Keratinocyte (primary cell): ENCODE data around the gene NOP16. TPM values are rescaled to one million over a fixed set of nuclear protein-coding genes. Genes with fewer than 3 reads are reported as not detected.

Experiments
- DNase-seq: peaks from one replicate; pipeline ENCODE4 v3.0.0-alpha.2; 2011; ENCODE audit warnings: low read depth, missing footprints, low spot score
- FAIRE-seq: peaks from 2 replicates; lab custom pipeline; 2011; peaks lifted over from hg19 to GRCh38; lab: Jason Lieb, UNC
- H2AFZ ChIP-seq: 2 replicates; pipeline ENCODE4 v1.6.0; 2012; ENCODE audit warnings: low read length, control low read depth, inconsistent platforms; ENCODE audit not compliant: control insufficient read depth
- H3K27ac ChIP-seq: 2 replicates; pipeline ENCODE4 v1.5.1; 2011; ENCODE audit warnings: low read length; ENCODE audit not compliant: control insufficient read depth, insufficient read depth
- H3K27me3 ChIP-seq: 3 replicates; pipeline ENCODE4 v1.6.0; 2011; ENCODE audit warnings: low read length; ENCODE audit not compliant: control insufficient read depth, insufficient read depth; ENCODE audit errors: extremely low read depth
- H3K36me3 ChIP-seq, 2 experiments: 2 replicates in 1 of 2; 3 replicates in 1 of 2; pipeline ENCODE4 v1.5.1; 2011; ENCODE audit warnings: low read length in 2 of 2, mild to moderate bottlenecking in 1 of 2; ENCODE audit not compliant: control insufficient read depth in 2 of 2, insufficient read depth in 2 of 2; ENCODE audit errors: extremely low read depth in 1 of 2
- H3K4me1 ChIP-seq: 3 replicates; pipeline ENCODE4 v1.5.1; 2011; ENCODE audit warnings: low read length; ENCODE audit not compliant: control insufficient read depth, insufficient read depth; ENCODE audit errors: extremely low read depth
- H3K4me2 ChIP-seq: 3 replicates; pipeline ENCODE4 v1.6.0; 2011; ENCODE audit warnings: low read depth, low read length; ENCODE audit not compliant: control insufficient read depth, insufficient read depth; ENCODE audit errors: extremely low read depth
- H3K4me3 ChIP-seq, 3 experiments: fragments of 200-600 bp in 1 of 3; sonication (generic) in 1 of 3; 2 replicates in 2 of 3; 3 replicates in 1 of 3; pipeline ENCODE4 v1.5.1; 2011 to 2016; ENCODE audit warnings: low read length in 3 of 3, mild to moderate bottlenecking in 3 of 3, control low read depth in 2 of 3, inconsistent platforms in 1 of 3, low read depth in 1 of 3, mixed read lengths in 1 of 3, mixed run types in 1 of 3, moderate library complexity in 1 of 3; ENCODE audit not compliant: control insufficient read depth in 2 of 3, insufficient read depth in 2 of 3; ENCODE audit errors: extremely low read depth in 1 of 3
- H3K79me2 ChIP-seq: 2 replicates; pipeline ENCODE4 v1.6.0; 2012; ENCODE audit warnings: low read length; ENCODE audit not compliant: control insufficient read depth, insufficient read depth
- H3K9ac ChIP-seq: 3 replicates; pipeline ENCODE4 v1.6.0; 2011; ENCODE audit warnings: low read length; ENCODE audit not compliant: control insufficient read depth, insufficient read depth; ENCODE audit errors: extremely low read depth
- H3K9me1 ChIP-seq: 3 replicates; pipeline ENCODE4 v1.6.0; 2011; ENCODE audit warnings: low read length; ENCODE audit not compliant: control insufficient read depth, insufficient read depth; ENCODE audit errors: extremely low read depth
- H3K9me3 ChIP-seq: 2 replicates; pipeline ENCODE4 v1.5.1; 2012; ENCODE audit warnings: low read depth, low read length; ENCODE audit not compliant: control insufficient read depth
- H4K20me1 ChIP-seq: 3 replicates; pipeline ENCODE4 v1.6.0; 2011; ENCODE audit warnings: low read length; ENCODE audit not compliant: control insufficient read depth, insufficient read depth; ENCODE audit errors: extremely low read depth
- EZH2 ChIP-seq: IDR thresholded peaks from one replicate; pipeline ENCODE4 v1.6.1; 2012; ENCODE audit warnings: inconsistent platforms, mild to moderate bottlenecking, low read length, moderate library complexity
- dilution Hi-C: fragments of 300-500 bp; cut with MboI; formaldehyde crosslinking; loops from one replicate; pipeline ENCODE4 v1.7.0; 2020; ENCODE audit warnings: low sequenced_read_pairs; ENCODE audit not compliant: extremely low pct_ligation_motif_present
- polyA plus RNA-seq, 5 experiments: library from polyadenylated mRNA; depleted of rRNA in 3 of 5; stranded (reverse) in 3 of 5; stranded (forward) in 1 of 5; unstranded in 1 of 5; fragments of >200 nt; gene quantifications; 1 replicate in 1 of 5; 2 replicates in 3 of 5; 3 replicates in 1 of 5; pipeline versions ENCODE4 v1.2.1 to v1.2.3, GENCODE V29; 2011 to 2012; ENCODE audit warnings: missing spikeins in 2 of 5, low read depth in 1 of 5, low replicate concordance in 1 of 5
- TF ChIP-seq, protein P1 (sequence below), 3 experiments: IDR thresholded peaks in 1 of 3; conservative IDR thresholded peaks in 1 of 3; optimal IDR thresholded peaks in 1 of 3; 2 replicates in 2 of 3; 3 replicates in 1 of 3; pipeline versions ENCODE3 to v1.5.1; 2011; ENCODE audit warnings: low read length in 3 of 3, mild to moderate bottlenecking in 3 of 3, moderate library complexity in 2 of 3, control low read depth in 1 of 3, inconsistent platforms in 1 of 3; ENCODE audit not compliant: insufficient read depth in 2 of 3; ENCODE audit errors: extremely low read depth in 1 of 3

NOP16 gene
- polyA plus RNA-seq, 1 donor (not counting 4 experiments of a cell fraction or from before 2014, with no cell fraction given), result 96.7 TPM

DNA sequence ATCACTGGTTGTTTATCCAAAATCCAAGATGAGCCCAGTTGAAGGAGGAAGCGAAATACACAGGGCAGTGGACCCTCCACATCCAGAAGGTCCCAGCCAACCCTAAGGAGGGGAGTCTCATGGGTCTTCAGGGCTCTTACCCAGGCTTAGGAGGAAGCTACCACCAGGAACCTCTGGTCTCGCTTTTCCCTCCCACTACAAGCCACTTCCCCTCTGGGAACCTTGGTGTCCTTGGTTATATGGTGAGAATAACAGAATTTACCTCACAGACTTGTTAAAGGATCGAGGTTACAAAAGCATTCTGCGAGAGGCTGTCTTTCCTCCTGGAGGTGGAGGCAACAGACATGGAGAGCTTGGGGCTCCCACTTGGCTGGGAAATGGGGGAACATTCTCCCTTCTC is 3.6 kb upstream of the NOP16 start:
- Histone ChIP-seq H3K79me2 (peaks cover 31% of the 10 kb centered on the region), H4K20me1 (no peaks in the 10 kb centered on the region), H2AFZ (no peak overlapping the region), H3K9ac (no peak overlapping the region), H3K4me2 (no peak overlapping the region), H3K9me3 (no peaks in the 10 kb centered on the region), H3K4me1 (peaks cover 11% of the 10 kb centered on the region), H3K27me3 (no peaks in the 10 kb centered on the region), H3K27ac (no peak overlapping the region), H3K4me3 (no peak overlapping the region), H3K36me3 (peaks cover 47 to 53% of the 10 kb centered on the region in 2 experiments), H3K9me1 (no peaks in the 10 kb centered on the region)
- no peak for DNase-seq
- TF ChIP-seq, protein P1, sequence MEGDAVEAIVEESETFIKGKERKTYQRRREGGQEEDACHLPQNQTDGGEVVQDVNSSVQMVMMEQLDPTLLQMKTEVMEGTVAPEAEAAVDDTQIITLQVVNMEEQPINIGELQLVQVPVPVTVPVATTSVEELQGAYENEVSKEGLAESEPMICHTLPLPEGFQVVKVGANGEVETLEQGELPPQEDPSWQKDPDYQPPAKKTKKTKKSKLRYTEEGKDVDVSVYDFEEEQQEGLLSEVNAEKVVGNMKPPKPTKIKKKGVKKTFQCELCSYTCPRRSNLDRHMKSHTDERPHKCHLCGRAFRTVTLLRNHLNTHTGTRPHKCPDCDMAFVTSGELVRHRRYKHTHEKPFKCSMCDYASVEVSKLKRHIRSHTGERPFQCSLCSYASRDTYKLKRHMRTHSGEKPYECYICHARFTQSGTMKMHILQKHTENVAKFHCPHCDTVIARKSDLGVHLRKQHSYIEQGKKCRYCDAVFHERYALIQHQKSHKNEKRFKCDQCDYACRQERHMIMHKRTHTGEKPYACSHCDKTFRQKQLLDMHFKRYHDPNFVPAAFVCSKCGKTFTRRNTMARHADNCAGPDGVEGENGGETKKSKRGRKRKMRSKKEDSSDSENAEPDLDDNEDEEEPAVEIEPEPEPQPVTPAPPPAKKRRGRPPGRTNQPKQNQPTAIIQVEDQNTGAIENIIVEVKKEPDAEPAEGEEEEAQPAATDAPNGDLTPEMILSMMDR (optimal IDR thresholded peaks at IDR 0.05 in 1 of 3, IDR thresholded peaks at IDR 0.05 in 1 of 3, conservative IDR thresholded peaks at IDR 0.05 in 1 of 3; ENCODE audit: extremely low read depth in 1 of 3, insufficient read depth in 2 of 3, low read length in 3 of 3), result no peak
- TF ChIP-seq EZH2, result no peak
- no peak for FAIRE-seq
- dilution Hi-C loops, result no loop called here

DNA sequence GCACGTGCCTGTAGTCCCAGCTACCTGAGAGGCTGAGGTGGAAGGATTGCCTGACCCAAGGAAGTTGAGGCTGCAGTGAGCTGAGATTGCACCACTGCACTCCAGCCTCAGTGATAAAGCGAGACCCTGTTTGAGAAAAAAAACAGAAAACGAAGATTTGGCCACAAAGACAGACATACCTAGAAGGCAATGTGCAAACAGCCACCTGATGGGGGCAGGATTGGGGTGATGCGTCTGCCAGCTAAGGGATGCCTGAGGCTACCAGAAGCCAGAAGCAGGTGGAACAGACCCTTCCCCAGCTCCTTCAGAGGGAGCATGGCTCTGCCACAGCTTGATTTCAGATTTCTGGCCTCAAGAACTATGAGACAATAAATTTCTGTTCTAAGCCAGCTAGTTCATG is 3.1 kb upstream of the NOP16 start:
- dilution Hi-C loops, result no loop called here
- peaks cover 16% of the 10 kb centered on the region for H3K4me1 ChIP-seq
- no peak overlapping the region for H3K4me3 ChIP-seq
- no peak overlapping the region for H3K4me2 ChIP-seq
- peaks cover 32% of the 10 kb centered on the region for H3K79me2 ChIP-seq
- DNase-seq (no peak), FAIRE-seq (no peak)
- H2AFZ ChIP-seq, result no peak overlapping the region
- H3K9me3 ChIP-seq, result no peaks in the 10 kb centered on the region
- peaks cover 2% of the 10 kb centered on the region for H4K20me1 ChIP-seq
- H3K36me3 ChIP-seq, result peaks cover 45 to 52% of the 10 kb centered on the region in 2 experiments
- no peak overlapping the region for H3K9ac ChIP-seq
- H3K27ac ChIP-seq, result no peak overlapping the region
- no peaks in the 10 kb centered on the region for H3K27me3 ChIP-seq
- TF ChIP-seq EZH2, result no peak
- TF ChIP-seq, protein P1 (optimal IDR thresholded peaks at IDR 0.05 in 1 of 3, IDR thresholded peaks at IDR 0.05 in 1 of 3, conservative IDR thresholded peaks at IDR 0.05 in 1 of 3; ENCODE audit: extremely low read depth in 1 of 3, insufficient read depth in 2 of 3, low read length in 3 of 3), result no peak
- no peaks in the 10 kb centered on the region for H3K9me1 ChIP-seq
